ENCODE results near the gene TEF.
"Not testable (repeated sequence)": the region's sequence is repeated elsewhere in the genome, so short reads cannot be mapped to it uniquely, and the experiment has no call there.

Gene TEF

DNA sequence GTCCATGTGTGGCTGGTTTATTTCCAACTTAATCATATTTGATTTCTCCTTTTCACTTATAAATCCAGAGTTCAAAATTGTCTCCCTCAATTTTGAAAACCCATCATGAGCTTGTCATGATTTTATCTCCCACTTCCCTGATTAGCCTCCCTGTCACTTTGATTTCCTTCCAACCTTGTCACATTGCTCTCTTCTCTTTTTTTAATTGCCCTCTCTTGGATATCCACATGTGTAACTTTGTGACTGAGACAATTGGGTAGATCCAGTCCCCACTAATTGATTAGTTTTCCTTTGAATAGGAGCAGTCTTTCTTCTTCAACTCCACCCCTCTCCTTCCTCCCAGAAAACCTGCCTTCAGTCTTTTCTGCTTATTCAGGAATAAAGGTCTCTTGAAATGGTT, 2.4 kb downstream of the TEF start:
- DNase-seq, result no peak

- DNase-seq, result no peak
Observed at GRCh38 chr22:41387341-41387740, 5.6 kb downstream of the TEF start.

DNA sequence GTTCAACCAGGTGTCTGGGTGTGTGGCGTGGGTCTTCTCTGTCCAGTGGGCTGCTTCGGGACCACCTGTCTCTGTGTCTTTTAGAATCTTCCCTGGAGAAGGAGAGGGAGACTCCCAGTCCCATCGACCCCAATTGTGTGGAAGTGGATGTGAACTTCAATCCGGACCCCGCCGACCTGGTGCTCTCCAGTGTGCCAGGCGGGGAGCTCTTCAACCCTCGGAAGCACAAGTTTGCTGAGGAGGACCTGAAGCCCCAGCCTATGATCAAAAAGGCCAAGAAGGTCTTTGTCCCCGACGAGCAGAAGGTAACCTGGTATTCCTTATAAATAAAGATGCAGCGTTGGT, 12.2 kb downstream of the TEF start:
- DNase-seq, result no peak

GRCh38 chr22:41395531-41396240, 13.9 kb downstream of the TEF start:
- DNase-seq, result no peak

DNA sequence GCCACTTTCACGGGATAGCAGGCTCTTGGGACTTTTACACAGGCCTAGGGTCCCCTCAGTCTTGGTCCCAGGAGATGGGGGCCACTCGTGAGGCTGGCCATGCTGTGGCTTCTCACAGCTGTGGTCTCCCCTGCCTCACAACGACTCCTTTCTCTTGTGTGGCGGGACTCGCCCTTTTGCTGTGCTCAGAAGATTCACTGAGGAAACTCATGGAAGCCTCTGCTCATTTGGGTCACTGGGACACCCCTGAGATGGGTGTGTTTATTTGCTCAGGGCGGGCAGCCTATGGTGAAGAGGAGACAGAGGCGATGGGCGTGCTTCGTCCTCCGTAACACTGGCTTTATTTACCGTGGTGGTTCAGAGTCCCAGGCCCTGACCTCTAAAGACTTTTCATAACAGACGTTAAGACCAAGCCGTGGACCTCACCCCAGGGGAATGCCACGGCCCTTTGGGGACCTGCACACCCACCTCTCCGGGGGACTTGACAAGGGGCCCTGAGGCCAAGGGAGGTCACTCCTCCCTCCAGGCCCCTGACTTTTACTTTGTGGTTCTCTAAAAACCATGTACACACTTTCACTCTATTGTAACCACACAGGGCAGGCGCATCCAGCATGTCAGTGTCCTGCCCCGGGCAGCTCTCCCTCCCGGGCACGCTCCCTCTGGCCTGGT, 15.5 kb downstream of the TEF start:
- DNase-seq, result no peak

DNA sequence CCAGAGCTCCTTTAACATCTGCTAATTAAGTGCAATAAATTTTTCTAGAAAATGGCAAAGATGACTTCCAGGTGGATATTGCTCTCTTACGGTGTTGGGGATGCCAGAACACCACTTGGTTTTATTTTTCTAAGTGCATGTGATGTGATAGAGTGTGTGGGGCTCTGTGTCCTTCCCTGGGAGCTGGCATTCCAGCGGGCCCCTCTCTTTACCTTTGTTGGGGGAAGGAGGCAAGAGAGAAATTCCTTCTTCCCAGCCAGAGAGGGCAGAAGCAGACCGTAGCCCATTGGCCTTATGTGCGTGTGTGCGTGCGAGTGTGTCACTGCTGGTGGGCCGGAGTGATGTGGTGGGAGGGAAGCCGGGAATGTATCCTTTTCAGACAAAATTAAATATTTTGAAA, 17.2 kb downstream of the TEF start:
- no peak for DNase-seq

- DNase-seq, result no peak
Observed at GRCh38 chr22:41401781-41402648, 20.3 kb downstream of the TEF start.

DNA sequence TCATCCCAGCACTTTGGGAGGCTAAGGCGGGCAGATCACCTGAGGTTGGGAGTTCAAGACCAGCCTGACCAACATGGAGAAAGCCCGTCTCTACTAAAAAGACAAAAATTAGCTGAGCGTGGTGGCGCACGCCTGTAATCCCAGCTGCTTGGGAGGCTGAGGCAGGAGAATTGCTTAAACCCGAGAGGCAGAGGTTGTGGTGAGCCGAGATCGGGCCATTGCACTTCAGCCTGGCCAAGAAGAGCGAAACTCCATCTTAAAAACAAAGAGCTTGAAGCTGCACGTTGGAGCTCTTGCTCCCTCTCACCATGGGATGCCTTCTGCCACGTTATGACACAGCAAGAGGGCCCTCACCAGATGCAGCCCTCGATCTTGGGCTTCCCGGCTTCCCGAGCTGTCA, 21.1 kb downstream of the TEF start:
- not testable (repeated sequence) for DNase-seq

- peak; percentile 88 to 91 for DNase-seq
Observed at GRCh38 chr22:41403532-41404318, 22.0 kb downstream of the TEF start.

DNA sequence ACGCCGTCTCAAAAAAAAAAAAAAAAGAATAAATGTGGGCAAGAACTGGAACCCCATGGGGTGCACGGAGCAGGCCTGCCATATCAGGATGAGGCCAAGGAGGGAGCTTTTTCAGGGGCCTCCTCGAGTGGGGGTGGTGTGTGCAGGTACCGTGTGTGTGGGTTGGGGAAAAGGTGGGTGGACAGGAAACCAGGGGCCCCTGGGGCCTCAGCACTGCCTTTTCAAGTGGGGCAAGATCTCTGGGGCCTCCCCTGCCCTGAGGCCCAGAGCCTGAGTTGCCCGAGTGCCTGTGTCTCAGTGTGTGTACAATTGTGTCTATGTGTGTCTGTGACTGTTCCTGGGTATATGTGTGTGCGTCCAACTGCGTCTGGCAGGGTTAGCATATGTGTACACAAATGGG, 23.8 kb downstream of the TEF start:
- peak; percentile 66 to 70 for DNase-seq

DNA sequence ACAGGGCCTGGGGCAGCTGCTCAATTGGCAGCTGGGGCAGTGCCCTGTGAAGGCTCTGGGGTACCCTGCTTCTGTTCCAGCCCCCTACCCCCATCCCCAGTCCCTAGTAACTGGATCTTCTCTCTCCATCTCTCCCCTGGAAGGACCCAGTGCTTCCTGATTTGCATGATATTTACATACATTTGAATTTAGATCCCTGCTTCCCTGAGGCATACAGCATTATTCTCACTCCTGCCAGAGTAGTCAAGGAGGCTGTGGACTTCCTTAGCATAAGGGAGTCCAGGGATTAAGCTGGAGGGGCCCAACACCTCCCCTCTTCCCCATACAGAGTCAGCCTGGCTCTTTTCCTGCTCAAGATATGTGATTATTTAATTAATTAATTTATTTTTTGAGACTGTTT, 24.7 kb downstream of the TEF start:
- DNase-seq, result no peak

GRCh38 chr22:41407433-41407832, 25.7 kb downstream of the TEF start:
- no peak for DNase-seq

DNA sequence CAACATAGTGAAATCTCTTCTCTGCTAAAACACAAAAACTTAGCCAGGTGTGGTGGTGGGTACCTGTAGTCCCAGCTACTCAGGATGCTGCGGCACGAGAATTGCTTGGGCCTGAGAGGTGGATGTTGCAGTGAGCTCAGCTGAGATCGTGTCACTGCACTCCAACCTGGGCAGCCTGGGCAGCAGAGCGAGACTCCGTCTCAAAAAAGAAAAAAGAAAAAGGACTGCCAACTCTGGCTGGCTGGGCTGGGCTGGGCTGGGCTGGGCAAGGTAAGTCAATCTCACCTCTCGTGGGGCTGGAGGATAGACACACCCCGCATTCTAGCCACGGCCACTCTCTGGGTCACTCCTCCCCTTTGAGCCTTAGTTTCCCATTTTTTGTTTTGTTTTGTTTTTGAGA, 26.9 kb downstream of the TEF start:
- DNase-seq, result no peak

DNA sequence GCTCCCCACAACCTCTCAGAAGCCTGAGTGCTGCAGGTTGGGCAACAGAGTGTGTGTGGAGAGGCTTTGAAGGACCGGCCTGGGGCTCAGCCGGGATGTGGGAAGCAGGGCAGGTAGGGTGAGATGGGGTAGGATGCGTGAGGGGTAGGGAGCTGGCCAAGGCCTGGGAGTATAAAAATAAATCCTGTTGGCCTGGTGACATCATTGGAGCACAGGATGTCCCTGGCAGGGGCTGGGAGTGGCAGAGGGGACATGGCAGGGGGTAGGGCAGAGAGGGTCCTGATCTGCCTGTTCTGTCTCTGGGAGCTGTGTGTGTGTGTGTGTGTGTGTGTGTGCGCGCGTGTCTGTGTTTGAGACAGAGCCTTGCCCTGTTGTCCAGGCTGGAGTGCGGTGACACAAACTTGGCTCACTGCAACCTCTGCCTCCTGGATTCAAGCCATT, 28.6 kb downstream of the TEF start:
- DNase-seq, result no peak

DNA sequence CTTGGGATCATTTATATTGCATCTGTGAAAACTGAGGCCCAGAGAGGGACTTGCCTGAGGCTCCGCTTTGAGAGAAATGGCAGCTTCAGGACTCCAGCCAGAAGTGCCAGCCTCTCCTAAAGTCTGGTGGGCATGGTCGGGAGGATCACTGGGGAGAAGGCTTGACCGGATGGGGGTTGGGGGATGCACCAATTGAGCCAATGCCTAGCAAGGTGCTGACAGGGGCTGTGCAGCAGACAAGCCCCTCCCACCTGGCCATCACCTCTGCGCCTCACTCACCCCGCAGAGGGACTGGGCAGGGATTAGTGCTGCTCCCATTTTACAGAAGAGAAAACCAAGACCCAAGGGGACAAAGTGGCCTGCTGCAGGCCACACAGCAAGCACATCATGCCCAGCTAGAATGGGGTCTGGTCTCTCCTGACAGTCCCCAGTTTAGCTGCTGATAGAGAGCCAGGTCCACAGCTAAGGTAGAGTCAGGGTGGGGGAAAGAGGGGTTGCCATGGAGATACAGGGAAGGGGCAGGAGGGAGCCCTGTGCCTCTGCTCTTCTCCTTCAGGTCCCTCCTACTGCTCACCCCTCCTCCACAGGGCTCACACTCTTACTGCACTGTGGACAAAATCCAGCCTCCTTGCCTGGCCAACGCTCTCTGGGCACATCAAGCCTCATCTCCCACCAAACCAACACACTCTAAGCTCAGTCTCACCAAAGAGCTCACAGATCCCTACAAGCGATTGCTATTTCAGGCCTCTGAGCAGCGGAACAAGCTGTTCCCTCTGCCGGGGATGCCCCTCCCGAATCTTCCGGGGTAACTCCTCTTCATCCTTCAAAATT, 29.5 kb downstream of the TEF start:
- no peak for DNase-seq

GRCh38 chr22:41415554-41415953, 33.8 kb downstream of the TEF start:
- DNase-seq, result no peak

DNA sequence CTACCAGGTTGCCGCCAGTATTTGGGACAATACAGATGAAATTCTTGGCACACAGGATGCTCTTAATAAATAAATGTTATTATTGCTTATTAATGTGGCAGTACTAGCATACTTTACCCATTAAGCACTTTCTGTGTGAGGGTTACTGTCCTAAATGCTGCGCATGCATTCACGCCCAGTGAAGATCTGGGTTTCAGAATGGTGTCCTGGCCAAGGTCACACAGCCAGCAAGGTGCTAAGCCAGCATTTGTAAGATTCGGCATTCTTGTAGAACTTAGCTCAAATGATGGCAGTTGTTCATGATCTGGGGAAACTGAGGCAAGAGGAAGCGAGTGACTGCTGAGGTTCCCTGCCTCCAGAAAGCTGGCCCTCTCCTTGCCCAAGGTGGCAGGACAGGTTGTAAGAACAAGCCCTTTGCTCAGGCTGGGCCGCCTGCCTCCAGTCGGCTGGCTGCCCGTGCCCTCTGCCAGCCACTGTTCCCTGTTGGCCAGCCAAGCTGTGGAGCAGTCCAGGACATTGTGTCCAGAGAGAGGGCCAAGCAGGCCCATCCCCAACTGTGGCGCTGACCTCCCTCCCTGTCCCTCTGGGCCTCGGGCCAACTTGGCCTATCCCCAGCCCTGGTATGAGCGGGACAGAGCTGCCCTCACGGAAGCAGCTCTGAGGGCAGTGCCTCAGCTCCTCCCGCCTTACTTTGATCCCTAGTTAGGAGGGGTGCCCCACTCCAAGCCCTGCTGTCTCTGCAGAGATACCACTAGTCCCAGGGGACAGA, 36.1 kb downstream of the TEF start:
- no peak for DNase-seq

DNA sequence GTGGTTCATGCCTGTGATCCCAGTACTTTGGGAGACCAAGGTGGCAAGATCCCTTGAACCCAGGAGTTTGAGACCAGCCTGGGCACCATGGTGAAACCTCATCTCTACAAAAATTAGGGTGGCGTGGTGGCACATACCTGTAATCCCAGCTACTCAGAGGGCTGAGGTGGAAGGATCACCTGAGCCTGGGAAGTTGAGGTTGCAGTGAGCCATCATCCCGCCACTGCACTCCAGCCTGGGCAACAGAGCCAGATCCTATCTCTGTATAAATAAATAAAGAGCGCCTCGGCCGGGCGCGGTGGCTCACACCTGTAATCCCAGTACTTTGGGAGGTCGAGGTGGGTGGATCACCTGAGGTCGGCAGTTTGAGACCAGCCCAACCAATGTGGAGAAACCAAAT, 37.0 kb downstream of the TEF start:
- no peak for DNase-seq

DNA sequence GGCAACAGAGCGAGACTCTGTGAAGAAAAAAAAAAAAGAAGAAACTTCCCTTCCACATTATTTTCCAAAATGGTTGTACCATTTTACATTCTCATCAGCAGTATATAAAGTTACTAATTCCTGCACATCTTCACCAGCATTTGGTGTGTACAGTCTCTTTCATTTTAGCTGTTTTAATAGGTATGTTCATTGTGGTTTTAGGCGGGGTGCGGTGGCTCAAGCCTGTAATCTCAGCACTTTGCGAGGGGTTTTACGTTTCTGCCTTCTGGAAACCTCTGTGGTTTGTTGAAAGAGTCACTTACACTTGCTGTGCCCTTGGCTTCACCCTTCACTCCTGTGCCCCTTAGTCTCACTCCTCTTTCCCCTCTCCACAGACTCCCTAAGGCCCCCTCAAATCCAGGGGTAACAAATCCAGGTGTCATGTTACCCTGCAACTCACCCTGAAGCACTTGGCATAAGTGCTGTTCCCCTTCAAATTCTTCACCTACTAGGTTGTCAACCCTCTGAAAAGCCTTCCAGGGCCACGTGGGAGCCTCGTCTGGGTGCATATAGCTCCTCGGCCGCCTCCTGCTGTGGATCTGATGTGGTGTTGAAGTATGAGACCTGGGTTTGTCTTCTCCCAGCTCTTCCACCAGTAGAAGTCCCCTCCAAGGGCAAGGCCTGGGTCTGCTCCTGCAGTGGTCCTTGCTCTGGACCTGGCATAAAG, 44.1 kb downstream of the TEF start:
- peak in 1 of 2 experiments; percentile 51 for DNase-seq

DNA sequence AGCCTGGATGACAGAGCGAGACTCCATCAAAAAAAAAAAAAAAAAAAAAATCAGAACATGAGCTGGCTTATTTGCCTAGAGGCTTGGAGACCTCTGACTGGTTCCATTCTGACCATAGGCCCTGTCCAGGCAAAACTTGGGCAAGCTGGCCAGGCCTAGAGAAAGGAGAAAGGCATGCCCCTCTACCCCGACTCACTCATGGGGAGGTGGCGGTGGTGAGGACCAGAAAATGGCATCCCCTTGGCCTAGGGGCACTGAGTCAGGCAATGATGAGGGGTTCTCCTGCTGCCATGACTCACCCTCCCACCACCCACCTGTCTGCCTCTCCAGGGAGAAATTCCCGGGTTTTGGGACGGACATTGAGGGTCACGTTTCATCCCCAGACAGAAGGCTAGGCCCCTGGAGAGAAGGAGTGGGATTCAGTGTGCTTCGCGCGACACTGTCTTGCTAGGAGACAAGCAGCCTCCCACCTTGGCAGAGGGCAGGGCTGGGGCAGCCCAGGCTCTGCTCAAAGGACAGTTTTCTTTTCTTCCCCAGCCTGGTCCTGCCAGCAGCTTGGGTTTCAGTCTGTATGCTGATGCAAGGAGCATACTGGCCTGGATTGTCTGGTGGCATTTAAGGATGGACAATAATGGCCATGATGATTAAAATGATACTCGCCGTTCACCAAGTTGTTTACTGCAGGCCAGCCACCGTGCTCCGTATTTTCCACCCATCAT, 47.6 kb downstream of the TEF start:
- DNase-seq, result no peak
